OCI-LY3 (cell line): Measurements from ENCODE around the gene EIF4G3.

Experiments used
- CTCF ChIP-seq: fragments of 200-600, 300-600 bp; sonication (generic); IDR thresholded peaks from 2 replicates; pipeline ENCODE4 v1.5.1; 2014; ENCODE audit warnings: antibody characterized with exemption, low read length, low read depth
- EZH2phosphoT487 ChIP-seq: fragments of 200-600 bp; shearing (Covaris generic); IDR thresholded peaks from 2 replicates; pipeline ENCODE4 v1.6.1; 2018; ENCODE audit warnings: antibody characterized with exemption, mixed run types, low read depth

- TF ChIP-seq CTCF: no peak
- no peak for TF ChIP-seq EZH2phosphoT487
Observed at GRCh38 chr1:20821466-20821865, 355.2 kb downstream of the EIF4G3 start.
